Activated CD4-positive, alpha-beta T cell treated with anti-CD3 and anti-CD28 coated beads, Interleukin-2, Interleukin-6, amounts not matched to agents 100 ng/mL and 50 ng/mL, durations not matched to agents 16 hours and 8 hours (primary cell): Measurements from ENCODE around the gene SHLD1.
"Not testable (repeated sequence)": the region's sequence is repeated elsewhere in the genome, so short reads cannot be mapped to it uniquely, and the experiment has no call there.

Experiments
- DNase-seq: peaks from one replicate; pipeline ENCODE4 v3.0.0-alpha.2; 2020

Gene SHLD1

DNA sequence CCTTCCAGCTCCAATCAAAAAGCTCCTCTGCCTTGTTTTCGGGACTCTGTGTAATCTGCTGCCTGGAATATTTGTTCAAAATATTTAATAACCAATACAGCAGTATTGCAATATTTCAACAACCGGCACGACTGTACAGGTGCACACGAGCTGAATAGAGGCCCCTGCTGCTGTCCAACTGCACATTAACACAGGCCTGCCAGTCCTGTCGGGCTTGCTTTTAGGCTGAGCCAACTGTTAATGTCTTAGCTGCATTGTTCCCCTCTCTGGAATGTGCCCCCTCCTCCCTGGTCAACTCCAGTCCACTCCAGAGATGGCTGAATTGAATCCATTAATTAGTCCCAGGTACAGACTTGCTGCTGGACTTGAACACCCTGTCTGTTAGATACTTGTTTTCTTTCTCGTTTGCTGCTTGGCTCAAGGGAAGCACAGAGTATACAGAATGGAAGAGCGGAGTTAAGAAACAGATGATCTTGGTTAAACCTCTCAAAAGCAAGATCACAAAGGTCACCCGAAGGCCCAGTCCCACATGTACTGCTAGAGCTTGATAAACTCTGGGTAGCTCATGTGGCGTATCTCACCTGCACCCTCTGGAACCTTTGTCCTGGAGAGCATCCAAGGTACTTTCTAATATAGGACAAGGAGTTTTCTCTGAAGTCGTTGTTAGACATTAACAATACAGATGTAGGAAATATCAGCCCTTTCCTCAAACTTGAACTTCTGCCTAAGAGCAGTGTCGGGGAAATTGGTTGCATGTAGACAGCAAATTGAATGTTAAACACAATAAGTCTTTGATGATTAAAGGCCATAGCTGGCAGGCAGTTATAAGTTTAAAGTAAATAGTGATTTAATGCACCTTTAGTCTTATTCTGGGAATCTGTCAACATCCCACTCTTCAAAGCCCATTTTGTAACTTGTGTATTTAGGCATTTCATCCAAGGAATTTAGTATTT, 31.9 kb downstream of the SHLD1 start:
- no peak for DNase-seq

DNA sequence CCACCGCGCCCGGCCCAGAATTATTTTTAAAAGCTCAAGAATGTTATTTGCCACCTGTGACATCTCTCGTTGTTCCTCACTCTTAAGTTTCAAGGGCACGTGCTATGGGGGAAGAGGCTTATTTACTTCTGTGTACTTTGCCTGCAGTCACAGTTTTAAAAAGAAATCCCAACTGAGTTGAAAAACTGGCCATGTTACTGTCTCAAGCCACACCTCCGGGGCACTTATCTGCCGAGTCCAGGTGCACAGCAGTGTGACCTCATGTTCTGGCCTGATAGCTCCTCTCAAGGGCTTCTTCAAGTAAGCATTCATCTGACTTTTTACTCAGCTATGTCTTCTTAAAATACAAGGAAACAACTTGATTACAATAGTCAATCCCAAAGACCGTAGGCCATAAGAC, 34.5 kb downstream of the SHLD1 start:
- no peak for DNase-seq

DNA sequence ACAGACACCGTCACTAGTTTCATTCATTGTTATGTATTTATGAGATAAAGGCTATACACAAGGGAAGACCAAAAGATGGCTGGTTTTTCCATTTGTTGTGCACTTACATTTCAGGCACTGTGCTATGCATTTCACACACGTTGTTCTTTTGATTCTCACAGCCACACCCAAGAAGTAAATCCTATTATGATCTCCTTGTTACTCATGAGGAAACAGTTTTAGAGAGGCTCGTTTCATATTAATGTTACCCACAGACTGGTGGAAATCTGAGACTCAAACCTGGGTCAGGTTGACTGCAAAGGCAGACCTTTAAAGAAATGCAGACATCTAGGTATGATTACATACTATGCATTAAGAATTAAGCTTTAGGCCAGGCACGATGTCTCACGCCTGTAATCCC, 34.9 kb downstream of the SHLD1 start:
- no peak for DNase-seq

DNA sequence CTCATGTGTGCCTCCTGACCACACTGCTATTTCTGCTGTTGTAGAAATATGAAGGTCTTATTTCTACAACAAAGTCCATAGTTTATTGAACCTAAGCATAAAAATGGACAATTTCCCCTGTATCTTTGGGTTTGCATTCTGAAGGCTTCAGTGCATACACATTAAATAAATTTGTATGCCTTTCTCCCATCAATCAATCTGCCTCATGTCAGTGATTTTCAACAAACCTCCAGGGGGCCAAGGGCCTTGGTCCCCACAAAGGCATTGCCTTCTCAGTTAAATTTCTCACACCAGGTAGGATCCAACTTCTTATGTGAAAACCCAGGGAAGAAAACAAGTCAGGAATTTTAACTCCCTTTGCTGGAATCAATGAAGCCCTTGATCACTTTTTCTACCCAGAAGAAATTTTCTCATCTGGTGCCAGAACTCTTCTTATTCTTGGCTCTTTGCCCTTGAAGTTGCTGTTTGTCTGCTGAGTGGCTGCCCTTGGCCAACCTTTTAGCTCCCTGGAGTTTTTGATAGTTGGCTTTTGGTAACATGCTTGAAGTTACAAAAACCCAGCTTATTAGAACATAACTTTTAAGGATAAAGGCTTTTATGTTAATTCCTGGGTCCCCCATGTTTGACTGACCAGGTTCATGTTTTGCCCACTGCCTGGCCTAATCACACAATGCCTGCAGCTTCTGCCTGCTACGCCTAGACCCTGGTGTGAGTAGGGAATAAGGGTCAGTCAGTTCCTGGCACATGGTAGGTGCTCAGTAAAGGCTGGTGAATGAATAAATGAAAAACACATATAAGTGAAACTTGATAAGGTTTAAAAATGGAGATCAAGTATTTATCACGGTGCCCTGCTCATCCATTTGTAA, 37.0 kb downstream of the SHLD1 start:
- no peak for DNase-seq

DNA sequence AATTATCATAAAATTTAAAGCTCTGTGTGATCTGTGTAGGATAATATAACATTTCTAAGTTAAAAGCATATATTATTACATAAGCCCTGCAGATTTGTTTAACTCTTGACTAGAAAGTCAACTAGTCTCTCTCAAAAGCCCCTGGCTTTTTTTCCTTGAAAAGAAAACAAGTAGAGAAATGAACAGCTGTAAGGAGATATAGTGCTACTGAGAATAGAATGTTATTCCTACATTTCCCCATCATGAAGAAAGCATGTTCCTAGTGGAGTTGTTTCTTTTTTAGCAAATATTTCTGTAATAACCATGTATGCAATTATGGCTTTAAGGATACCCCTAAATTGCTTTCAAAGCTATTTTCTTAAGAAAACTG, 37.6 kb downstream of the SHLD1 start:
- DNase-seq, result no peak

DNA sequence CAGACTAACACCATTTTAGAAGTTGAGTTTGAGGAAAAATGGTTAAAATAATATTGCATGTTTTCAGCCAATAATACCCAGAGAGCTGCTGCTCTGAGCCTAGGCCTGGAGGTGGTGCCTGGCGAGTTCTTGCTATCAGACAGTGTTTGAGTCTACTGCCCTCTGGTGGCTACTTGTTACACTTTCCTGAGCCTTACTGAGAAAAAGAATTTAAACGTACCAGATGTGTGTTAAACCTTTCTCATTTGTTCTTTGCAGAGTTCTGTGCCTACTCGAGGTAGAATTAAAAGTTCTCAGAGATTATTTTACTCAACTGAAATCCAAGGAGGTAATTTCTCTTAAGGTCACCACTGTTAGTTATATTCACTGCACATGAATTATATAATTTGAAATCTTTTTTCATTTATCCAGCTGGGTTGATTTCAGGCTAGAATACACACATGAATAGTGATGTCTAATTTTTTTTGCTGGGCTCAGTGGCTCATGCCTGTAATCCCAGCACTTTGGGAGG, 38.2 kb downstream of the SHLD1 start:
- DNase-seq, result peak; percentile 90

DNA sequence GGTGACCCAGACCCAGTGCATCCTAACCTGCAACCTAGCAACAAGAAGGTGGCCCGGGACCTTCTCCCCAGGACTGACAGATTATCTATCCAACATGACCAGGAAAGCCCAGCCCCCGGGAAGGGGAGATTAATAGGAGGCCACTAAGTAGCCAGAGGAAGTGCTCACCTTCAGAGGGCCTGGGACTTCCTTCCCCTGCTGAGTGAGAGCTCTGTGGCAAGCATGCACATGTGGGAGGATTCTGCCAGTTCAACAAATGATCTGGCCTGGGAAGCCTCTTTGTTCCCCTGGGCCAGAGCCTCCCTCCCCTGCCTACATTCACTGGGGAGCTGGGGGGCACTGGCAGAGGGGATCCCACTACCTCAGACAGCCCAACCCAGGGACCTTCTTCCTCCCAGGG, 39.6 kb downstream of the SHLD1 start:
- no peak for DNase-seq

DNA sequence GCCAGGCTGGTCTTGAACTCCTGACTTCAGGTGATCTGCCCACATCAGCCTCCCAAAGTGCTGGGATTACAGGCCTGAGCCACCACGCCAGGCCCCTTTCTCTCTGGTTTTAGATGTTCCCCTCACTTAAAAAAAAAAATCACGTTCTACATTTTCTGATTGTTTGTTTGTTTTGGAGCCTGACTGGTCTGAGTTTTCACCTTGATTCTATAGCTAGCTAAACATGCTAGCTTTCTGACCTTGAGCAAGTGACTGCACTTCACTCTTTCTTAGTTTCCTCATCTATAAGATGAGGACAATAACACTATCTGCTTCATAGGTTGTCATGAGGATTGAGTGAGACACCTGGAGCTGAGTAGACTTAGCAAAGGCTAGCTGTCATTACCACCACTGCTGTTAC, 43.7 kb downstream of the SHLD1 start:
- no peak for DNase-seq

DNA sequence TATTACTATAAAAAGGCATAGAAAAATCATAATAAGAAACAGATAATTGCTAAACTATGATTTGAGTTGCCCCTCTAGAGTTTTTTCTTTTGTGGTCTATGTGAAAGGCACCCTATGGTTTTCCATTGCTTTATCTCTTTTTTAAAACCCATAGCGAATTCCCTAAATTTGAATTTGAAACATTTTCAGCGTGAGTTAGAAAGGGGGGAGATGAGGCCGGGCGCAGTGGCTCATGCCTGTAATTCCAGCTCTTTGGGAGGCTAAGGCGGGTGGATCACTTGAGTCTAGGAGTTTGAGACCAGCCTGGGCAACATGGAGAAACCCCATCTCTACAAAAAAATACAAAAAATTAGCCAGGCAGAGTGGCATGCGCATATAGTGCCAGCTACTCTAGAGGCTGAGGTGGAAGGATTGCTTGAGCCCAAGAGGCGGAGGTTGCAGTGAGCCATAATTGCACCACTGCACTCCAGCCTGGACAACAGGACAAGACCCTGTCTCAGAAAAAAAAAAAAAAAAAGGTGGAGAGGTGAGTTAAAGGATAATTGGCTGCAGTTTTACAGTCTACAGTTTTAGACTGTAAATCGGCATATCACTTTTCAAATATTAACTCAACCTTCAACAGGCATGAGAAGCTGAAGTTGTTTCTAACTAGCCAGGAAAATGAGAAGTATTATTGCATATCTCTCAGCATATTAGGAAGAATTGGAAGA, 46.3 kb downstream of the SHLD1 start:
- DNase-seq, result no peak

DNA sequence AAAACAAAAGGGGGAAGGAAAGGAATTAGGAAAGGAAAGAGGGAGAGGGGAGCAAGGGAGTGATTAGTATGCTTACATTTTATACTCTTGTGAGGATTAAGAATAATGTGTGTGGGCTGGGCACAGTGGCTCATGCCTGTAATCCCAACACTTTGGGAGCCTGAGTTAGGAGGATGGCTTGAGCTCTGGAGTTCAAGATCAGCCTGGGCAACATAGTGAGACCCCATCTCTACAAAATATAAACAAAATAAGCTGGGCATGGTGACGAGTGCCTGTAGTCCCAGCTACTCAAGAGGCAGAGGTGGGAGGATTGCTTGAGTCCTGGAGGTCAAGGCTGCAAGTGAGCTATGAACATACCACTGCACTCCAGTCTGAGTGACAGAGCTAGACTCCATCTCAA, 47.0 kb downstream of the SHLD1 start:
- DNase-seq, result no peak

DNA sequence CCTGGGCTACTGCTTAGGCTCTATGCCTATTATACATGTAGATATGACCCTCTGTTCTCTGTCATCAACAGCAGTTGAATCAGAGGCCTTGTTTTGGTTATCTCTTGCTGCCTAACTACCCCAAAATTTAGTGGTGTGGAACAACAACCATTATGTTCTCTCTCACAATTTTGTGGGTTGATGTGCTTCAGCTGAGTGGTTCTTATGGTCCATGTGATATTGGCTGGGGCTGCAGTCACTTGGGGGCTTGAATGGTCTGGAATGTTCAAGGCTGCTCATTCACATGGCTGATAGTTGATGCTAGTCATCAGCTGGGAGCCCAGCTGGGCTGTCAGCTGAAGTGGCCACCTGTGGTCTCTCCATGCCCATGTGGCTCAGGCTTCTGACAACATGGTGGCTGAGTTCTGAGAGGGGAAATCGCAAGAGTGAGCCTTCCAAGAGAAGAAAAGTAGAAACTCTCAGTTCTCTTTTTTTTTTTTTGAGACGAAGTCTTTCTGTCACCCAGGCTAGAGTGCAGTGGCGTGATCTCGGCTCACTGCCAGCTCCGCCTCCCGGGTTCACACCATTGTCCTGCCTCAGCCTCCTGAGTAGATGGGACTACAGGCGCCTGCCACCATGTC, 47.8 kb downstream of the SHLD1 start:
- DNase-seq, result no peak

DNA sequence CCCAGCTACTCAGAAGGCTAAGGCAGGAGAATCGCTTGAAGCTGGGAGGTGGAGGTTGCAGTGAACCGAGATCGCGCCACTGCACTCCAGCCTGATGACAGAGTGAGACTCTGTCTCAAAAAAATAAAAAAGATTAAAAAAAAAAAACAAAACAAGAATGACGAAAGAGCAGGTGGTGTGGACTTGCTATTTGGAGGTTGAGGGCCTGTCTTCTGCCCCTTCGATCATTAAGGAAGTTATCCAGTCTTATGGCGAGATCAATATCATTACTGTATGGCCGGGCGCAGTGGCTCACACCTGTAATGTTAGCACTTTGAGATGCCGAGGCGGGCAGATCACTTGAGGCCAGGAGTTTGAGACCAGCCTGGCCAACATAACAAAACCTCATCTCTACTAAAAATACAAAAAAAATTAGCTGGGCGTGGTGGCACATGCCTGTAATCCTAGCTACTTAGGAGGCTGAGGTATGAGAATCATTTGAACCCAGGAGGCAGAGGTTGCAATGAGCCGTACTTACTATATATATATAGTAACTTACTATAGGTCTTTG, 53.6 kb downstream of the SHLD1 start:
- DNase-seq, result not testable (repeated sequence)

DNA sequence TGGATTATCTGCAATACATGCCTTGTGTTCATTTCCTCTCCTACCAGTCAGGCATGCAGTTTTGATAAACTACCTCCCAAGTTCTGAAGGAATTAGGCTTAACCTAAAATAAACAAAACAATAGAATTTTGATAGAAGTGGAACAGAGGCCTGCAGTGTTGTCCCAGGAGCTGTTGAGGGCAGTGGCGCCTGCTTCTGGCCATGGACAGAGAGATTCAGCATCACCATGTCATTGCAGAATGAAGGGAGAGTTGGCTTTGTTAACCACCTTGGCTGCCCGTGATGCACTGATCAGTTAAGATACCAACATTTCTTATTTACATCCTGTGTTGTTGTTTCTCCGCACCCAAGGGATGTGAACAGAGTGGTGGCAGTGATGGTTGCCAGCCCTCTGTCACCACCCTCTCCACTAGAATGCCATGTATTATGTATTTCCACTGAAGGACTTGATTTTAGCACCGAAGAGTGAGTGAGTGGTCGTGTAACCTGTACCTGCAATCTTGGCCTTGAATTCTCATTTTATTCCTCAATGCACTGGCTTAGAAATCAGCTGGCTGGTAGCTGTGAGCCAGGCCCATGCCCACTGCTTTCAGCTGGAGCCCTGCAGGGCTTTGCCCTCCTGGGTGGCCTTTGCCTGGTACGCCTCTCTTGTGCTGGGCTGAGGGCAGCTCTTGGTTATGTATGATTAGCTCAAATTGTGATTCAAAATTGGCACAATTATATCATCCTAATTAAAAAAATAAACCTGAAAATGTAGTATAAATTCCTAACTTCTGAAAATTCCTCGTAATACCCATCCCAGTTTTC, 56.5 kb downstream of the SHLD1 start:
- DNase-seq, result no peak

DNA sequence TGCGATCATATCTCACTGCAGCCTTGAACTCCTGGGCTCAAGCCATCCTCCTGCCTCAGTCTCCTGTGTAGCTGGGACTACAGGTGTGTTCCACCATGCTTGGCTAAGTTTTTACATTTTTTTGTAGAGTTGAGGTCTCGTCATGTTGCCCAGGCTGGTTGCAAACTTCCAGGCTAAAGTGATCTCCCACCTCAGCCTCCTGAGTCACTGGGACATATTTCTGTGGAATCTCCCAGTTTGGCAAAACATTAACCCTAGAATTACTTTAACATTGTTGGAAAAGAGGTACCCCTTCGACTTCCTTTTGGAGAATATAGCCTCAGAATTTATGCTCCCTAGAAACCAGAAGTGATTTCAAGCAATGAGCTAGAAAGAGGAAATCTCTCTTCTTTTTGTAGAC, 57.2 kb downstream of the SHLD1 start:
- DNase-seq, result no peak

DNA sequence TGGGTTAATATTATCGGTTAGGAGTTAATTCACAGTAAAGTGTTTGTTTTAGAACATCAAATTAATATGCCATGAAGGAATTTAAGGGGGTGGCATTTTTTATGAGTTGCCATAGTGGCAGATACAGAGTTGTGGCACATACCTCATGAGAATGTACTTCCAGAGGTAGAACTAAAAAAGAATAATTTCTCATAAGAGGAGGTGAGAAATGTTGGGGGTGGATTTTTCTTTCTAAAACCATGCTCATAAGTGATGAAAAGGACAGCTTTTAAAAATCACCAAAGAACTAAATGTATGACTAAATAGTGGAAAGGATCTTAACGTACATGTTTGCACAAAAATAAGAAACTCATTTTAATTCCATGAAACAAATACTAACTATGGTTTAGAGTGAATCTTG, 58.7 kb downstream of the SHLD1 start:
- DNase-seq, result no peak

DNA sequence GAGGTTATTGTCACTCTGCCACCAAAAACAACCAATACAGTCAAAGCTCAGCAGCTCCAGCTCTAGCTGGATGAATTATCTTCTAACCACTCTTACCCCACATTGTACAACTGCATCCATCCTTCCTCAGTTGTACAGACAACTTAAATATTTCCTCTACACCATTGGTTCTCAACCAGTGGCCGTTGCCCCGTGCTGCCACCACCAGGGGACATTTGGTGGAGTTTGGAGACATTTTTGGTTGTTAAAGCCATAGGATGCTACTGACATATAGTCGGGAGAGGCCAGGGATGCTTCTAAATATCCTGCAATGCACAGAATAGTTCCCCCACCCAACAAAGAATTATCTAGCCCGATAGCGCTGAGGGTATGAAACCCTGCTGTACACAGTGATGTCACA, 59.3 kb downstream of the SHLD1 start:
- DNase-seq, result no peak

DNA sequence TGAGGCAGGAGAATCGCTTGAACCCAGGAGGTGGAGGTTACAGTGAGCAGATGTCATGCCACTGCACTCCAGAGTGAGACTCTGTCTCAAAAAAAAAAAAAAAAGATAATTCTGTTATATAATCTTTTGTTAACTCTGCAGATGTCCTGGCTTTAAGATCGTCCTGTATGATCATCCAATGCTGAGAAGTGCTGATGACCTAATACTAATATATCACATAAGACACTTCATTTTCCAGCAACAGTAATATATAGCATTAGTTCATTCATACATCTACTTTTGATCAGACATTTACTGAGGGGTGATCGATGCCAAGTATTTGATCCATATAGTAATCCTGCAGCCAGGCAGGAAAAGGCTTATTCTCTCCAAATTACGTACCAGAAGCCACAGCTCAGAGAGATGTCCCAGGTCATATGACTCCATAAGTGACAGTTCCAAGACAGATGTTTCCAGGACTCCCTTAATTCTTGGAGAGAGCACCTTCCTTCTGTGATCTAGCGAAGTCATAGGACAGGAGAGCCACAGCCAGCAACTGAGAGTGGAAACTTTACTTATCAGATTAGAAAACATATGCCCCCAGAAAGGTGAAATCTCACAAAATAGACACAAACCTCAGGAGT, 60.7 kb downstream of the SHLD1 start:
- DNase-seq, result no peak

DNA sequence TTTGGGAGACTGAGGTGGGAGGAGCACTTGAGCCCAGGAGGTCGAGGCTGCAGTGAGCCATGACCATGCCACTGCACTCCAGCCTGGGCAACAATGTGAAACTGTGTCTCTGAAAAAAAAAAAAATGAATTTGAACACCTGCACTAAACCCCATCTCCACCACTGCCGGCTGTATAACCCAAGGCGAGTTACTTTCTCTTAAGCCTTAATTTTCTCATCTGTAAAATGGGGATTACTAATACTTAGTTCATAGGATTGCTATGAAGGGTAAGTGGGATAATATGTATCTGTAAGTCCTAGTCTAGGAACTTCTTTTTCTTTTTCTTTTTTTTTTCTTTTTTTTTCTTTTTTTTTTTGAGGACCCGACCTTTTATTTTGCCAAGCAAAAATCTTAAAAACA, 61.5 kb downstream of the SHLD1 start:
- DNase-seq, result no peak

DNA sequence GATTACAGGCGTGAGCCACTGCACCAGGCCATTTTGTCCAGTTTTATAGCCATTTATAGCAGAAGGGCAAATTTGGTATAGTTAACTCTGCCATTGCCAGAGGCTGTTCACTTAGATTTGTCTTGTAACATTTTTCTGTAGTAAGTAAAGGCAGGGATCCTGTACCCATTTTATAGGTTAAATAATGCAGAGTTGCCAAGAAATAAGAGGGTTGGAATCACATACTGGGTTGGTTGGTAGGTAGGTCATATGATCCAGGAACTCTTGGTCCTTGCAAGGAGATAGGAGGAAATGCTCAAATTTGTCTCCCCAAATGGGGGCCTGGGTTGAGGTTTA, 68.1 kb downstream of the SHLD1 start:
- no peak for DNase-seq

DNA sequence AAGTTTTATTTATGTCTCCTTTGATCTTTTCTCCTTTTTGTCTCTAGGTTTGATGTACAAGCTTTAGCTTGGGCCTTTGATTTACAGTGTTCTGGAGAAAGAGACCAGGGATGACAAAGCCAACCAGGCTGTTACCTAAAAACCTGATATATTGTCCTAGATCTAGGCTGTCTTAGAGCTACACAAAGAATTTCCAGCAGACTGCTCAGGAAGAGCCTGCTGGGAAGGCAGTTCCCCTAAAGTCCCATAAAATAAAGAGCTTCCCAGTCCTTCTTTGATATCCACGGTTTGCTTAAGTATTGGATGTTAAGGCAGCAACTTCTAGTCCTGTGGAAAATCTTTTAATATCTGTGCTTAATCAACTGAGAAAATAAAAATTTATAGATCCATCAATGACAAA, 70.5 kb downstream of the SHLD1 start:
- DNase-seq, result no peak

DNA sequence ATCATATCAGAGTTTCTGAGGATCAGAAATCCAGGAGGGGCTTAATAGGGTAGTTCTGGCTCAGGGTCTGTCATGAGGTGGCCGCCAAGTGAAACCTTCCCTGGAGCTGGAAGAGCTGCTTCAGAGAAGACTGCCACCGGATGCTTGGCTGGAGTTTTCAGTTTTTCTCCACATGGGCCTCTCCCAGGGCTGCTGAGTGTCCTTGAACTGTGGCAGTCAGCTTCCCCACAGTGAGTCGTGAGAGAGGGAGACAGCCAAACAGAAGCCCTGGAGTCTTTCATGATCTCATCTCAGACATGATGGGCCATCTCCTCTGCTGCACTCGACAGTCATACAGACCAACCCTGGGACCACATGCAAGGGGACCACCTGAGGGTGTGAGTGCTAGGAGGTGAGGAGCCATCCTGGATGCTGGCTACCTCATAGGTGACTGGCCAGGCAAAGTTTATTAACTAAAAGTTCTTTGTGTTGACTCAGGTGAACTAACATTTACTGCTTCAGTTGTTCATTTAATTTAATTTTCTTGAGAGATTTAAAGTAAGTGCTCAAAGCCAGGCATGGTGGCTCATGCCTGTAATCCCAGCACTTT, 71.5 kb downstream of the SHLD1 start:
- no peak for DNase-seq
